Stimulated activated naive CD4-positive, alpha-beta T cell treated with Interleukin-2 at 50 U/mL for 16 hours (primary cell): ENCODE data around the gene TRIM2.

Experiments
- DNase-seq: peaks from one replicate; lab custom pipeline; 2025; lab: John Stamatoyannopoulos, UW

The TRIM2 gene

GRCh38 chr4:153332936-153333335 is 128.7 kb downstream of the TRIM2 start:
- DNase-seq, result no peak

- DNase-seq, result no peak
Measured at GRCh38 chr4:153333874-153334273, 129.6 kb downstream of the TRIM2 start.

GRCh38 chr4:153335665-153336064 is 131.4 kb downstream of the TRIM2 start:
- DNase-seq, result no peak

- DNase-seq, result no peak
Measured at GRCh38 chr4:153337686-153338085, 133.4 kb downstream of the TRIM2 start.

GRCh38 chr4:153341575-153342090 is 137.4 kb downstream of the TRIM2 start:
- no peak for DNase-seq

- no peak for DNase-seq
Measured at GRCh38 chr4:153342751-153343552, 138.7 kb downstream of the TRIM2 start.

- peak; percentile 87 for DNase-seq
Measured at GRCh38 chr4:153344131-153345011, 140.1 kb downstream of the TRIM2 start, which contains the start of gene MND1. MND1 (plus strand) TSS chr4:153344688; CDS start chr4:153344738, 50 bp downstream.

GRCh38 chr4:153345012-153345981 is 141.1 kb downstream of the TRIM2 start:
- peak; percentile 45 for DNase-seq

- no peak for DNase-seq
Measured at GRCh38 chr4:153346031-153346430, 141.8 kb downstream of the TRIM2 start.

GRCh38 chr4:153346563-153346962 is 142.3 kb downstream of the TRIM2 start:
- DNase-seq, result no peak

GRCh38 chr4:153347117-153347516 is 142.9 kb downstream of the TRIM2 start:
- DNase-seq, result no peak

- no peak for DNase-seq
Measured at GRCh38 chr4:153348006-153348405, 143.8 kb downstream of the TRIM2 start.

GRCh38 chr4:153349206-153349805 is 145.1 kb downstream of the TRIM2 start:
- no peak for DNase-seq

GRCh38 chr4:153362184-153362583 is 157.9 kb downstream of the TRIM2 start:
- DNase-seq, result no peak

- no peak for DNase-seq
Measured at GRCh38 chr4:153364061-153364460, 159.8 kb downstream of the TRIM2 start.

- no peak for DNase-seq
Measured at GRCh38 chr4:153365003-153365402, 160.8 kb downstream of the TRIM2 start.

- DNase-seq, result no peak
Measured at GRCh38 chr4:153366486-153366885, 162.2 kb downstream of the TRIM2 start.

GRCh38 chr4:153367092-153367491 is 162.8 kb downstream of the TRIM2 start:
- no peak for DNase-seq

- no peak for DNase-seq
Measured at GRCh38 chr4:153369021-153369420, 164.8 kb downstream of the TRIM2 start.

- DNase-seq, result peak; percentile 7
Measured at GRCh38 chr4:153371701-153372234, 167.5 kb downstream of the TRIM2 start.
